IMR-90 (cell line): Measurements from ENCODE around the gene ARVCF.

Experiments
- BHLHE40 ChIP-seq: fragments of 150-350 bp; IDR thresholded peaks from 2 replicates; pipeline ENCODE4 v1.6.1; 2016; ENCODE audit warnings: mild to moderate bottlenecking, low read depth, low read length
- CEBPB ChIP-seq: IDR thresholded peaks from 2 replicates; pipeline ENCODE4 v1.6.1; 2012; ENCODE audit warnings: low read depth, low read length, improper control_type of control experiment
- CTCF ChIP-seq: conservative IDR thresholded peaks from 2 replicates; pipeline ENCODE4 v1.5.1; 2012; ENCODE audit warnings: mild to moderate bottlenecking, low read depth, low read length, improper control_type of control experiment
- ELK1 ChIP-seq: fragments of 150-350 bp; IDR thresholded peaks from 2 replicates; pipeline ENCODE4 v1.6.1; 2016; ENCODE audit warnings: low read depth, mild to moderate bottlenecking, low read length, moderate library complexity, borderline replicate concordance
- FOS ChIP-seq: fragments of 150-350 bp; IDR thresholded peaks from 2 replicates; pipeline ENCODE4 v1.6.1; 2016; ENCODE audit warnings: low read depth, low read length
- MAFK ChIP-seq: IDR thresholded peaks from 2 replicates; pipeline ENCODE4 v1.6.1; 2012; ENCODE audit warnings: low read depth, low read length, improper control_type of control experiment
- MAZ ChIP-seq: IDR thresholded peaks from 2 replicates; pipeline ENCODE4 v1.6.1; 2012; ENCODE audit warnings: low read depth, mild to moderate bottlenecking, low read length, improper control_type of control experiment, moderate library complexity, borderline replicate concordance
- MXI1 ChIP-seq: IDR thresholded peaks from 2 replicates; pipeline ENCODE4 v1.6.1; 2012; ENCODE audit warnings: low read depth, mild to moderate bottlenecking, low read length, moderate library complexity, borderline replicate concordance
- POLR2A ChIP-seq: IDR thresholded peaks from 2 replicates; pipeline ENCODE4 v1.6.1; 2012; ENCODE audit warnings: mild to moderate bottlenecking, low read depth, low read length
- RAD21 ChIP-seq: IDR thresholded peaks from 2 replicates; pipeline ENCODE4 v1.6.1; 2012; ENCODE audit warnings: low read length, improper control_type of control experiment
- RCOR1 ChIP-seq: IDR thresholded peaks from 2 replicates; pipeline ENCODE4 v1.6.1; 2012; ENCODE audit warnings: mild to moderate bottlenecking, low read length, improper control_type of control experiment; ENCODE audit not compliant: insufficient replicate concordance
- RFX5 ChIP-seq: IDR thresholded peaks from 2 replicates; pipeline ENCODE4 v1.8.0; 2012; ENCODE audit warnings: low read depth, mild to moderate bottlenecking, low read length, moderate library complexity
- TF ChIP-seq, protein P1 (sequence below): fragments of 150-350 bp; IDR thresholded peaks from 2 replicates; pipeline ENCODE4 v1.6.1; 2017; ENCODE audit warnings: mild to moderate bottlenecking, antibody characterized with exemption, low read length, low read depth

GRCh38 chr22:19963863-19964642 lies 52.6 kb downstream of the ARVCF start:
- TF ChIP-seq BHLHE40: no peak
- no peak for TF ChIP-seq CTCF
- TF ChIP-seq RAD21: no peak
- no peak for TF ChIP-seq CEBPB
- no peak for TF ChIP-seq POLR2A
- no peak for TF ChIP-seq RFX5
- no peak for TF ChIP-seq FOS
- TF ChIP-seq MXI1: no peak
- TF ChIP-seq, protein P1, sequence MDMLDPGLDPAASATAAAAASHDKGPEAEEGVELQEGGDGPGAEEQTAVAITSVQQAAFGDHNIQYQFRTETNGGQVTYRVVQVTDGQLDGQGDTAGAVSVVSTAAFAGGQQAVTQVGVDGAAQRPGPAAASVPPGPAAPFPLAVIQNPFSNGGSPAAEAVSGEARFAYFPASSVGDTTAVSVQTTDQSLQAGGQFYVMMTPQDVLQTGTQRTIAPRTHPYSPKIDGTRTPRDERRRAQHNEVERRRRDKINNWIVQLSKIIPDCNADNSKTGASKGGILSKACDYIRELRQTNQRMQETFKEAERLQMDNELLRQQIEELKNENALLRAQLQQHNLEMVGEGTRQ: no peak
- TF ChIP-seq RCOR1: no peak
- no peak for TF ChIP-seq ELK1
- TF ChIP-seq MAFK: no peak
- TF ChIP-seq MAZ: no peak
